ENCODE results near the gene PPCDC. TPM values are rescaled to one million over a fixed set of nuclear protein-coding genes. Genes with fewer than 3 reads are reported as not detected.

The PPCDC gene
- total and polyA plus RNA-seq, 2 of the 4 experiments (the other 2 are of a cell fraction), result 13.3 to 16.3 TPM

DNA sequence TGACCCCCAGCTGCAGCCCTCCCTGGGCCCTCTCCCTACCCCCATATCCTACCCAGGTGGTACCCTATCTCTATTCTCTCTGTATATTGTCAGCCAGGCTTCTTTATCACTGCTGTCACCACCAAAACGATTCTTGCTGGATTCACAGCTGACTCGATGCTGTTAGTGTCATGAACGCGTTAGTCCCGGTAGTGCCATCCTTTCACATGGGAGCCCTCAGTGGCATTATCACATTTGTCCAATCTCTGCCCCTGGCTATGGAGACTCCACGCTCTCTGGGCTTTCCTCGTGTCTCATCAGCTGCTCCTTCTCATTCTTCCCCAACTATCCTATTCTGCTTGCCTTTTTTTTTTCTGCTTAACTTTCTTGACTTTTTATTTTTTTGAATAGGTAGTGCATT lies 21.0 kb upstream of the PPCDC start:
- Histone ChIP-seq H3K79me1 (ENCODE audit: low read depth in 1 of 2, low read length in 2 of 2) (no peaks in the 10 kb centered on the region), H3K23ac (ENCODE audit: low read depth, low read length) (no peak overlapping the region), H3K27me3 (ENCODE audit: control insufficient read depth, insufficient read depth, low read length) (peaks cover 12% of the 10 kb centered on the region), H3K4me2 (ENCODE audit: low read depth, low read length) (no peak overlapping the region), H3K4me1 (ENCODE audit: control insufficient read depth, insufficient read depth, low read length) (no peaks in the 10 kb centered on the region), H3K14ac (replicated peaks; ENCODE audit: low read depth, low read length) (no peak overlapping the region), H3K9ac (ENCODE audit: low read depth, low read length) (no peak overlapping the region), H2BK5ac (ENCODE audit: low read depth, low read length, poor library complexity, severe bottlenecking) (no peak overlapping the region), H4K91ac (ENCODE audit: insufficient read depth, low read depth, low read length) (no peak overlapping the region), H2AK5ac (ENCODE audit: low read depth, low read length) (no peak overlapping the region), H3K4ac (ENCODE audit: low read depth, low read length) (no peak overlapping the region), H2AFZ (replicated peaks; ENCODE audit: low read length, poor library complexity) (no peak overlapping the region), H2AK9ac (replicated peaks; ENCODE audit: low read depth, low read length, poor library complexity) (no peak overlapping the region), H2BK20ac (ENCODE audit: low read depth, low read length) (no peak overlapping the region), H3K27ac (ENCODE audit: insufficient read depth, low read length) (no peak overlapping the region), H4K8ac (ENCODE audit: low read depth in 2 of 2, low read length in 2 of 2) (no peak overlapping the region), H3K4me3 (ENCODE audit: insufficient read depth, low read depth, low read length) (no peak overlapping the region), H2BK15ac (ENCODE audit: low read depth, low read length) (no peak overlapping the region), H4K5ac (ENCODE audit: low read depth, low read length) (no peak overlapping the region), H2BK120ac (ENCODE audit: low read depth, low read length) (no peak overlapping the region), H4K20me1 (ENCODE audit: insufficient read depth, low read length) (no peaks in the 10 kb centered on the region), H3K18ac (ENCODE audit: low read depth, low read length) (no peak overlapping the region), H3K56ac (ENCODE audit: extremely low read depth, insufficient read depth, low read length) (no peak overlapping the region), H3K36me3 (ENCODE audit: control insufficient read depth, insufficient read depth, low read length) (no peaks in the 10 kb centered on the region), H3K9me3 (ENCODE audit: control insufficient read depth, insufficient read depth, low read length) (peaks cover 4% of the 10 kb centered on the region; the same call in 1 of the 2 replicates), H3K9me1 (ENCODE audit: insufficient read depth, low read length) (no peaks in the 10 kb centered on the region)
- ChIA-PET POLR2A (ENCODE audit: unreplicated experiment) (no interaction called here), CTCF (no interaction called here)
- dilution Hi-C loops (cut with HindIII; ENCODE audit: low sequenced_read_pairs, unreplicated experiment) (no loop called here), in situ Hi-C loops (cut with MboI; ENCODE audit: low sequenced_read_pairs) (no loop called here), intact Hi-C loops (cut with micrococcal nuclease) (no loop called here)
- TF ChIP-seq BHLHE40 (IDR thresholded peaks at IDR 0.05; ENCODE audit: low read depth, low read length) (no peak), MXI1 (IDR thresholded peaks at IDR 0.05; ENCODE audit: borderline replicate concordance, low read depth, low read length) (no peak), MAFK (IDR thresholded peaks at IDR 0.05; ENCODE audit: low read depth, low read length) (no peak), FOS (IDR thresholded peaks at IDR 0.05; ENCODE audit: low read depth, low read length) (no peak), CEBPB (IDR thresholded peaks at IDR 0.05; ENCODE audit: low read depth, low read length) (no peak), SMC3 (IDR thresholded peaks at IDR 0.05; ENCODE audit: low read depth, low read length) (no peak), NFE2L2 (IDR thresholded peaks at IDR 0.05; ENCODE audit: low read depth, low read length) (no peak), MAZ (IDR thresholded peaks at IDR 0.05; ENCODE audit: borderline replicate concordance, low read depth, low read length) (no peak), POLR2A (IDR thresholded peaks at IDR 0.05; ENCODE audit: low read depth, low read length) (no peak), RFX5 (IDR thresholded peaks at IDR 0.05; ENCODE audit: low read depth, low read length) (no peak), RAD21 (IDR thresholded peaks at IDR 0.05; ENCODE audit: low read length) (no peak), CHD1 (IDR thresholded peaks at IDR 0.05; ENCODE audit: low read depth, low read length) (no peak)
- TF ChIP-seq, protein P1, sequence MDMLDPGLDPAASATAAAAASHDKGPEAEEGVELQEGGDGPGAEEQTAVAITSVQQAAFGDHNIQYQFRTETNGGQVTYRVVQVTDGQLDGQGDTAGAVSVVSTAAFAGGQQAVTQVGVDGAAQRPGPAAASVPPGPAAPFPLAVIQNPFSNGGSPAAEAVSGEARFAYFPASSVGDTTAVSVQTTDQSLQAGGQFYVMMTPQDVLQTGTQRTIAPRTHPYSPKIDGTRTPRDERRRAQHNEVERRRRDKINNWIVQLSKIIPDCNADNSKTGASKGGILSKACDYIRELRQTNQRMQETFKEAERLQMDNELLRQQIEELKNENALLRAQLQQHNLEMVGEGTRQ (IDR thresholded peaks at IDR 0.05; ENCODE audit: low read depth, low read length), result no peak
- TF ChIP-seq, protein P2, sequence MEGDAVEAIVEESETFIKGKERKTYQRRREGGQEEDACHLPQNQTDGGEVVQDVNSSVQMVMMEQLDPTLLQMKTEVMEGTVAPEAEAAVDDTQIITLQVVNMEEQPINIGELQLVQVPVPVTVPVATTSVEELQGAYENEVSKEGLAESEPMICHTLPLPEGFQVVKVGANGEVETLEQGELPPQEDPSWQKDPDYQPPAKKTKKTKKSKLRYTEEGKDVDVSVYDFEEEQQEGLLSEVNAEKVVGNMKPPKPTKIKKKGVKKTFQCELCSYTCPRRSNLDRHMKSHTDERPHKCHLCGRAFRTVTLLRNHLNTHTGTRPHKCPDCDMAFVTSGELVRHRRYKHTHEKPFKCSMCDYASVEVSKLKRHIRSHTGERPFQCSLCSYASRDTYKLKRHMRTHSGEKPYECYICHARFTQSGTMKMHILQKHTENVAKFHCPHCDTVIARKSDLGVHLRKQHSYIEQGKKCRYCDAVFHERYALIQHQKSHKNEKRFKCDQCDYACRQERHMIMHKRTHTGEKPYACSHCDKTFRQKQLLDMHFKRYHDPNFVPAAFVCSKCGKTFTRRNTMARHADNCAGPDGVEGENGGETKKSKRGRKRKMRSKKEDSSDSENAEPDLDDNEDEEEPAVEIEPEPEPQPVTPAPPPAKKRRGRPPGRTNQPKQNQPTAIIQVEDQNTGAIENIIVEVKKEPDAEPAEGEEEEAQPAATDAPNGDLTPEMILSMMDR (conservative IDR thresholded peaks at IDR 0.05; ENCODE audit: low read depth, low read length), result no peak
- no peak for DNase-seq
- ATAC-seq (ENCODE audit: low read depth), result no peak
- no TSS peak for BruUV-seq (replicated peaks)
- WGBS, 2 experiments (ENCODE audit: extremely low coverage in 2 of 2, insufficient read length in 1 of 2), result 48% methylated on average over 5 of the region's 7 CpGs; no CpG with 5 or more reads in 1 of the 2 experiments
